Neural cell (in vitro differentiated cells): ENCODE results near the gene KLF17. TPM values are rescaled to one million over a fixed set of nuclear protein-coding genes. Genes with fewer than 3 reads are reported as not detected.

Experiments used
- H2AFZ ChIP-seq: fragments of 200-600, 300-800 bp; sonication (generic), shearing (Covaris generic); 2 replicates; pipeline ENCODE4 v1.6.0; 2014; ENCODE audit warnings: low read depth, mild to moderate bottlenecking, antibody characterized with exemption, low read length, moderate library complexity
- H3F3A ChIP-seq: fragments of 200-600 bp; shearing (Covaris generic); 2 replicates; pipeline ENCODE4 v1.6.1; 2016; ENCODE audit warnings: mild to moderate bottlenecking, moderate library complexity, mixed read lengths, antibody characterized with exemption, low read length; ENCODE audit not compliant: insufficient read depth, poor library complexity, severe bottlenecking
- H3K27ac ChIP-seq: fragments of 200-600, 300-800 bp; sonication (generic), shearing (Covaris generic); 2 replicates; pipeline ENCODE4 v1.5.1; 2014; ENCODE audit warnings: mild to moderate bottlenecking, low read length, moderate library complexity
- H3K27me3 ChIP-seq: fragments of 300-800, 200-600 bp; sonication (generic), shearing (Covaris generic); 2 replicates; pipeline ENCODE4 v1.6.0; 2014; ENCODE audit warnings: mild to moderate bottlenecking, low read depth, low read length, moderate library complexity; ENCODE audit not compliant: insufficient read depth
- H3K36me3 ChIP-seq: fragments of 300-800, 200-600 bp; sonication (generic), shearing (Covaris generic); 2 replicates; pipeline ENCODE4 v1.5.1; 2014; ENCODE audit warnings: mild to moderate bottlenecking, antibody characterized with exemption, low read length, moderate library complexity; ENCODE audit not compliant: insufficient read depth
- H3K4me2 ChIP-seq: fragments of 300-800, 200-600 bp; sonication (generic), shearing (Covaris generic); 2 replicates; pipeline ENCODE4 v1.6.0; 2014; ENCODE audit warnings: mild to moderate bottlenecking, low read length
- H3K4me3 ChIP-seq: fragments of 300-800, 200-600 bp; sonication (generic), shearing (Covaris generic); 2 replicates; pipeline ENCODE4 v1.5.1; 2014; ENCODE audit warnings: mild to moderate bottlenecking, low read length, moderate library complexity
- H3K79me2 ChIP-seq: fragments of 200-600 bp; shearing (Covaris generic); replicated peaks from 2 replicates; pipeline ENCODE4 v1.6.0; 2014; ENCODE audit warnings: mild to moderate bottlenecking, low read length, moderate library complexity; ENCODE audit not compliant: insufficient read depth
- H3K9ac ChIP-seq: fragments of 300-800, 200-600 bp; sonication (generic), shearing (Covaris generic); 2 replicates; pipeline ENCODE4 v1.6.1; 2016; ENCODE audit warnings: mild to moderate bottlenecking, low read length, mixed read lengths
- H3K9me2 ChIP-seq: fragments of 200-600 bp; shearing (Covaris generic); 2 replicates; pipeline ENCODE4 v1.6.1; 2016; ENCODE audit warnings: mild to moderate bottlenecking, low read length, mixed read lengths; ENCODE audit not compliant: insufficient read depth
- H3K9me3 ChIP-seq: fragments of 200-600, 300-800 bp; sonication (generic), shearing (Covaris generic); 2 replicates; pipeline ENCODE4 v1.6.1; 2016; ENCODE audit warnings: mild to moderate bottlenecking, mixed run types, low read length, moderate library complexity, mixed read lengths
- H4K20me1 ChIP-seq: fragments of 200-600 bp; shearing (Covaris generic); 2 replicates; pipeline ENCODE4 v1.6.1; 2016; ENCODE audit warnings: mild to moderate bottlenecking, mixed run types; ENCODE audit not compliant: insufficient read depth
- EP300 ChIP-seq: fragments of 450-650 bp; conservative IDR thresholded peaks from 2 replicates; pipeline ENCODE4 v1.6.1; 2014; ENCODE audit warnings: antibody characterized with exemption, mild to moderate bottlenecking, moderate library complexity; ENCODE audit not compliant: poor library complexity, severe bottlenecking
- EZH2 ChIP-seq: fragments of 200-600, 300-800 bp; shearing (Covaris generic), sonication (generic); IDR thresholded peaks from 2 replicates; pipeline ENCODE4 v1.6.1; 2014; ENCODE audit warnings: antibody characterized with exemption, low read length, borderline replicate concordance, mild to moderate bottlenecking; ENCODE audit not compliant: insufficient read depth, poor library complexity, severe bottlenecking
- MXI1 ChIP-seq: fragments of 450-650 bp; conservative IDR thresholded peaks from 2 replicates; pipeline ENCODE4 v1.6.1; 2014; ENCODE audit warnings: antibody characterized with exemption, mild to moderate bottlenecking; ENCODE audit not compliant: poor library complexity, severe bottlenecking
- POLR2AphosphoS5 ChIP-seq: IDR thresholded peaks from 2 replicates; pipeline ENCODE4 v1.6.1; 2012
- RAD21 ChIP-seq: fragments of 450-650 bp; conservative IDR thresholded peaks from 2 replicates; pipeline ENCODE4 v1.6.1; 2014; ENCODE audit warnings: antibody characterized with exemption, mild to moderate bottlenecking, moderate library complexity
- SMC3 ChIP-seq: fragments of 450-650 bp; conservative IDR thresholded peaks from 2 replicates; pipeline ENCODE4 v1.6.1; 2014; ENCODE audit warnings: antibody characterized with exemption, mild to moderate bottlenecking, moderate library complexity; ENCODE audit not compliant: poor library complexity
- TAF1 ChIP-seq: IDR thresholded peaks from 2 replicates; pipeline ENCODE4 v1.6.1; 2012; ENCODE audit warnings: low read depth
- polyA plus RNA-seq: library from polyadenylated mRNA; depleted of rRNA; stranded (reverse); fragments of >200 nt; gene quantifications from 2 replicates; pipeline ENCODE4 v1.2.3, GENCODE V29; 2014
- TF ChIP-seq, protein P1 (sequence below): IDR thresholded peaks from 2 replicates; pipeline ENCODE4 v1.6.1; 2012; ENCODE audit warnings: borderline replicate concordance
- TF ChIP-seq, protein P2 (sequence below): fragments of 450-650 bp; IDR thresholded peaks from 2 replicates; pipeline ENCODE4 v1.5.1; 2014; ENCODE audit warnings: antibody characterized with exemption, mild to moderate bottlenecking, moderate library complexity; ENCODE audit not compliant: poor library complexity, severe bottlenecking

Gene KLF17
- polyA plus RNA-seq, 1 donor from 2014 or later: not detected

DNA sequence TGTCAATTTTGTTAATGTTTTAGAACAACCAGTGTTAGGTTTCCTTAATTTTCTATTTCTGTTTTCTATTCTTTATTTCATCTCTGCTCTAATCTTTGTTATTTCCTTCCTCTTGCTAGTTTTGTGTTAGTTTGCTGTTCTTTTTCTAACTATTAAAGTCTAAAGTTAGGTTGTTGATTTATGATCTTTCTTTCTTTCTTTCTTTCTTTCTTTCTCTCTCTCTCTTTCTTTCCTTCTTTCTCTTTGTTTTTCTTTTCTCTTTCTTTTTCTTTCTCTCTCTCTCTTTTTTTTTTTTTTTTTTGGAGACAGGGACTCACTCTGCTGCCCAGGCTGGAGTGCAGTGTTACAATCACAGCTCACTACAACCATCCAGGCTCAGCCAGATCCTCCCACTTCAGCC, 40.2 kb downstream of the KLF17 start:
- no peak overlapping the region for H3K4me3 ChIP-seq

DNA sequence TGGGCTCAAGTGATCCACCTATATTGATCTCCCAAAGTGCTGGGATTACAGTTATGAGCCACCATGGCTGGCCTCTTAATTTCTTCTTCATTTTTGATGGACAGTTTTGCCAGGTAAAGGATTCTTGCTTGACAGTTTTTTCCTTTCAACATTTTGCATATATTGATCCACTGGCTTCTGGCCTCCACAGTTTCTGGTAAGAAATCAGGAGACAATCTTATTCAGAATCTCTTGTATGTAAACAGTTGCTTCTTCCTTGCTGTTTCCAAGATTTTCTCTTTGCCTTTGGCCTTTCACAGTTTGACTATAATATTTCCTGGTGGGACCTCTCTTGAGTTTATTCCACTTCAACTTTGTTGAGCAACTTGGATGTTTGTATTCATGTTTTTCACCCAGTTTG, 42.9 kb downstream of the KLF17 start:
- TF ChIP-seq, protein P1, sequence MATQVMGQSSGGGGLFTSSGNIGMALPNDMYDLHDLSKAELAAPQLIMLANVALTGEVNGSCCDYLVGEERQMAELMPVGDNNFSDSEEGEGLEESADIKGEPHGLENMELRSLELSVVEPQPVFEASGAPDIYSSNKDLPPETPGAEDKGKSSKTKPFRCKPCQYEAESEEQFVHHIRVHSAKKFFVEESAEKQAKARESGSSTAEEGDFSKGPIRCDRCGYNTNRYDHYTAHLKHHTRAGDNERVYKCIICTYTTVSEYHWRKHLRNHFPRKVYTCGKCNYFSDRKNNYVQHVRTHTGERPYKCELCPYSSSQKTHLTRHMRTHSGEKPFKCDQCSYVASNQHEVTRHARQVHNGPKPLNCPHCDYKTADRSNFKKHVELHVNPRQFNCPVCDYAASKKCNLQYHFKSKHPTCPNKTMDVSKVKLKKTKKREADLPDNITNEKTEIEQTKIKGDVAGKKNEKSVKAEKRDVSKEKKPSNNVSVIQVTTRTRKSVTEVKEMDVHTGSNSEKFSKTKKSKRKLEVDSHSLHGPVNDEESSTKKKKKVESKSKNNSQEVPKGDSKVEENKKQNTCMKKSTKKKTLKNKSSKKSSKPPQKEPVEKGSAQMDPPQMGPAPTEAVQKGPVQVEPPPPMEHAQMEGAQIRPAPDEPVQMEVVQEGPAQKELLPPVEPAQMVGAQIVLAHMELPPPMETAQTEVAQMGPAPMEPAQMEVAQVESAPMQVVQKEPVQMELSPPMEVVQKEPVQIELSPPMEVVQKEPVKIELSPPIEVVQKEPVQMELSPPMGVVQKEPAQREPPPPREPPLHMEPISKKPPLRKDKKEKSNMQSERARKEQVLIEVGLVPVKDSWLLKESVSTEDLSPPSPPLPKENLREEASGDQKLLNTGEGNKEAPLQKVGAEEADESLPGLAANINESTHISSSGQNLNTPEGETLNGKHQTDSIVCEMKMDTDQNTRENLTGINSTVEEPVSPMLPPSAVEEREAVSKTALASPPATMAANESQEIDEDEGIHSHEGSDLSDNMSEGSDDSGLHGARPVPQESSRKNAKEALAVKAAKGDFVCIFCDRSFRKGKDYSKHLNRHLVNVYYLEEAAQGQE: no peak
- TF ChIP-seq POLR2AphosphoS5 (no peak), RAD21 (no peak), TAF1 (no peak), SMC3 (no peak), EZH2 (no peak), MXI1 (no peak), EP300 (no peak)
- TF ChIP-seq, protein P2, sequence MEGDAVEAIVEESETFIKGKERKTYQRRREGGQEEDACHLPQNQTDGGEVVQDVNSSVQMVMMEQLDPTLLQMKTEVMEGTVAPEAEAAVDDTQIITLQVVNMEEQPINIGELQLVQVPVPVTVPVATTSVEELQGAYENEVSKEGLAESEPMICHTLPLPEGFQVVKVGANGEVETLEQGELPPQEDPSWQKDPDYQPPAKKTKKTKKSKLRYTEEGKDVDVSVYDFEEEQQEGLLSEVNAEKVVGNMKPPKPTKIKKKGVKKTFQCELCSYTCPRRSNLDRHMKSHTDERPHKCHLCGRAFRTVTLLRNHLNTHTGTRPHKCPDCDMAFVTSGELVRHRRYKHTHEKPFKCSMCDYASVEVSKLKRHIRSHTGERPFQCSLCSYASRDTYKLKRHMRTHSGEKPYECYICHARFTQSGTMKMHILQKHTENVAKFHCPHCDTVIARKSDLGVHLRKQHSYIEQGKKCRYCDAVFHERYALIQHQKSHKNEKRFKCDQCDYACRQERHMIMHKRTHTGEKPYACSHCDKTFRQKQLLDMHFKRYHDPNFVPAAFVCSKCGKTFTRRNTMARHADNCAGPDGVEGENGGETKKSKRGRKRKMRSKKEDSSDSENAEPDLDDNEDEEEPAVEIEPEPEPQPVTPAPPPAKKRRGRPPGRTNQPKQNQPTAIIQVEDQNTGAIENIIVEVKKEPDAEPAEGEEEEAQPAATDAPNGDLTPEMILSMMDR: no peak
- H4K20me1 ChIP-seq: no peaks in the 10 kb centered on the region

More for the DNA sequence above, 40.2 kb downstream of the KLF17 start:
- Histone ChIP-seq H3K79me2 (no peaks in the 10 kb centered on the region), H3K27ac (no peak overlapping the region), H3K4me2 (no peak overlapping the region), H3F3A (no peaks in the 10 kb centered on the region), H3K27me3 (no peaks in the 10 kb centered on the region), H3K9me3 (no peaks in the 10 kb centered on the region), H3K9ac (no peak overlapping the region), H4K20me1 (no peaks in the 10 kb centered on the region), H3K36me3 (no peaks in the 10 kb centered on the region), H3K9me2 (no peaks in the 10 kb centered on the region), H2AFZ (no peak overlapping the region)
- TF ChIP-seq POLR2AphosphoS5: no peak
- no peak for TF ChIP-seq EP300
- TF ChIP-seq RAD21: no peak
- no peak for TF ChIP-seq MXI1
- TF ChIP-seq, protein P2: no peak
- TF ChIP-seq SMC3: no peak
- no peak for TF ChIP-seq EZH2
- TF ChIP-seq, protein P1: no peak
- no peak for TF ChIP-seq TAF1

More for the DNA sequence above, 42.9 kb downstream of the KLF17 start:
- Histone ChIP-seq H3K4me3 (no peak overlapping the region), H3K27ac (no peak overlapping the region), H3K79me2 (no peaks in the 10 kb centered on the region), H3K27me3 (no peaks in the 10 kb centered on the region), H3K9me3 (no peaks in the 10 kb centered on the region), H3K36me3 (no peaks in the 10 kb centered on the region), H2AFZ (no peak overlapping the region), H3F3A (no peaks in the 10 kb centered on the region), H3K4me2 (no peak overlapping the region), H3K9me2 (no peaks in the 10 kb centered on the region), H3K9ac (no peak overlapping the region)
